ENCODE results near the gene MCC.

MCC gene

GRCh38 chr5:113216545-113216944 lies 271.7 kb downstream of the MCC start:
- no peak for DNase-seq

GRCh38 chr5:113215401-113216060 lies 272.7 kb downstream of the MCC start:
- DNase-seq, result no peak

GRCh38 chr5:113214606-113215323 lies 273.5 kb downstream of the MCC start:
- no peak for DNase-seq

- no peak for DNase-seq
Measured at GRCh38 chr5:113213551-113214425, 274.5 kb downstream of the MCC start.

GRCh38 chr5:113212244-113212920 lies 275.9 kb downstream of the MCC start:
- no peak for DNase-seq

GRCh38 chr5:113209498-113209897 lies 278.8 kb downstream of the MCC start:
- DNase-seq, result no peak

- DNase-seq, result no peak
Measured at GRCh38 chr5:113205807-113206206, 282.4 kb downstream of the MCC start.

GRCh38 chr5:113205323-113205722 lies 282.9 kb downstream of the MCC start:
- no peak for DNase-seq

- no peak for DNase-seq
Measured at GRCh38 chr5:113204525-113205161, 283.6 kb downstream of the MCC start.

GRCh38 chr5:113203916-113204315 lies 284.3 kb downstream of the MCC start:
- no peak for DNase-seq

- no peak for DNase-seq
Measured at GRCh38 chr5:113202746-113203716, 285.2 kb downstream of the MCC start.

GRCh38 chr5:113202287-113202686 lies 286.0 kb downstream of the MCC start:
- no peak for DNase-seq

- DNase-seq, result no peak
Measured at GRCh38 chr5:113201715-113202114, 286.5 kb downstream of the MCC start.

GRCh38 chr5:113199122-113199905 lies 288.9 kb downstream of the MCC start:
- no peak for DNase-seq

GRCh38 chr5:113197456-113198200 lies 290.6 kb downstream of the MCC start:
- no peak for DNase-seq

- DNase-seq, result no peak
Measured at GRCh38 chr5:113195771-113196170, 292.5 kb downstream of the MCC start.

- no peak for DNase-seq
Measured at GRCh38 chr5:113195251-113195650, 293.0 kb downstream of the MCC start.

GRCh38 chr5:113194591-113194990 lies 293.7 kb downstream of the MCC start:
- DNase-seq, result no peak

- no peak for DNase-seq
Measured at GRCh38 chr5:113194125-113194524, 294.1 kb downstream of the MCC start.

Data from CD4-positive, alpha-beta T cell treated with Interleukin-4 for 4 hours (primary cell).